Measurements from ENCODE around the gene PIAS1. TPM values are rescaled to one million over a fixed set of nuclear protein-coding genes. Genes with fewer than 3 reads are reported as not detected.
"Not testable (repeated sequence)": the region's sequence is repeated elsewhere in the genome, so short reads cannot be mapped to it uniquely, and the experiment has no call there.

PIAS1 gene
- total RNA-seq, 1 donor from 2014 or later, result 12.0 TPM

GRCh38 chr15:68218331-68218730, 164.2 kb downstream of the PIAS1 start:
- no peak overlapping the region for H3K4me3 ChIP-seq (ENCODE audit: low read depth, low read length)
- TF ChIP-seq CTCF (conservative IDR thresholded peaks at IDR 0.05; ENCODE audit: low read depth, low read length), result no peak
- no peak for DNase-seq (ENCODE audit: low read depth)

- no peak for DNase-seq (ENCODE audit: low read depth)
- TF ChIP-seq CTCF (conservative IDR thresholded peaks at IDR 0.05; ENCODE audit: low read depth, low read length), result no peak
- no peak overlapping the region for H3K4me3 ChIP-seq (ENCODE audit: low read depth, low read length)
Measured at GRCh38 chr15:68218847-68219798, 165.0 kb downstream of the PIAS1 start.

- TF ChIP-seq CTCF (conservative IDR thresholded peaks at IDR 0.05; ENCODE audit: low read depth, low read length), result no peak
- no peak for DNase-seq (ENCODE audit: low read depth)
- H3K4me3 ChIP-seq (ENCODE audit: low read depth, low read length), result no peak overlapping the region
Measured at GRCh38 chr15:68220489-68220888, 166.4 kb downstream of the PIAS1 start.

GRCh38 chr15:68220967-68221366, 166.9 kb downstream of the PIAS1 start:
- no peak for TF ChIP-seq CTCF (conservative IDR thresholded peaks at IDR 0.05; ENCODE audit: low read depth, low read length)
- H3K4me3 ChIP-seq (ENCODE audit: low read depth, low read length), result no peak overlapping the region
- no peak for DNase-seq (ENCODE audit: low read depth)

GRCh38 chr15:68221530-68222431, 167.7 kb downstream of the PIAS1 start:
- not testable (repeated sequence) for DNase-seq (ENCODE audit: low read depth); H3K4me3 ChIP-seq (ENCODE audit: low read depth, low read length)

GRCh38 chr15:68222432-68222743, 168.3 kb downstream of the PIAS1 start:
- DNase-seq (ENCODE audit: low read depth), result not testable (repeated sequence)

GRCh38 chr15:68223171-68223570, 169.1 kb downstream of the PIAS1 start:
- no peak for DNase-seq (ENCODE audit: low read depth)
- no peak overlapping the region for H3K4me3 ChIP-seq (ENCODE audit: low read depth, low read length)
- TF ChIP-seq CTCF (conservative IDR thresholded peaks at IDR 0.05; ENCODE audit: low read depth, low read length), result no peak

More at GRCh38 chr15:68222432-68222743, 168.3 kb downstream of the PIAS1 start:
- H3K4me3 ChIP-seq (ENCODE audit: low read depth, low read length), result not testable (repeated sequence)
